Astrocyte of the cerebellum (primary cell): ENCODE measurements around the gene PRDM8.
A peak's percentile ranks its signal among the peaks of the same experiment; 100 is the strongest.

ENCODE experiments used
- DNase-seq: peaks from one replicate; pipeline ENCODE4 v3.0.0-alpha.2; 2011; ENCODE audit warnings: low read depth
- H3K4me3 ChIP-seq: 2 replicates; pipeline ENCODE4 v1.5.1; 2011; ENCODE audit warnings: mild to moderate bottlenecking, low read depth, low read length, moderate library complexity
- in situ Hi-C: cut with HindIII; loops from 2 replicates; pipeline ENCODE4 v1.10.0; 2017; ENCODE audit warnings: low sequenced_read_pairs
- TF ChIP-seq, protein P1 (sequence below): IDR thresholded peaks from 2 replicates; pipeline ENCODE4 v1.5.1; 2012; ENCODE audit warnings: low read length, low read depth, moderate library complexity, mild to moderate bottlenecking; ENCODE audit errors: missing control alignments

The PRDM8 gene

DNA sequence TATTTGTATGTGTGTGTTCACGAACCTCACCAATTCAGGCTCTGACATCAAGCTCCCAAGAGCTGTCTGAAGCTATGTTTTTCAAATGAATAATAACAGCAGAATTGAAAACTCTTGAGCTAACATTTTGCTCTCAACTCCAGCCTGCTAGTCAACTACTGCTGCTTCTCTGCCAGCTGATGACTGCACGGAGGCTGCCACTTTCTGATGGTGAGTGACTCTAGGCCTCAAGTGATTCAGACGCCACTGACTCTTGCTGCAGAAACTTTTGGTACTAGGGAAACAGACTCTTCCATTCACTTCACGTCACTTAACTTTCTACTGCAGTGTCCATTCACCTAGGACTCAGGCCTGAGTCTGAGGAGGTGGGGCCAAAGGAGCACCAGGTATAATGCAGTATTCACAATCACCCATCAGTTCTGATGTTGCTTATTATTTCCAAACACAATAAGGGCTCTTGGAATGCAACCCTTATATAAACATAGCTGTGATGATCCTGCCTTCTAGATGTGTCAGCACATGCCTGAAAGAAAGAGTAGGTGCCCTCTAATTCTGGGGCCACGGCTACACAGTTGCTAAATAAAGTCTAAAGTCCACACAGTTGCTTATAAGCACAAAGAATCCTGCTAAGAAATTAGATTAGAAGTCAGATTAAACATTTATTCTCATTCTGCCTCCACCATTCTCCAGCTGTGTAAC lies 16.0 kb downstream of the PRDM8 start:
- in situ Hi-C loops, result loop anchor here (10.0 kb wide), 1 partner anchor 822 kb away; the partner anchor contains the start of gene BMP3
- DNase-seq, result no peak
- H3K4me3 ChIP-seq, result no peak overlapping the region
- TF ChIP-seq, protein P1, sequence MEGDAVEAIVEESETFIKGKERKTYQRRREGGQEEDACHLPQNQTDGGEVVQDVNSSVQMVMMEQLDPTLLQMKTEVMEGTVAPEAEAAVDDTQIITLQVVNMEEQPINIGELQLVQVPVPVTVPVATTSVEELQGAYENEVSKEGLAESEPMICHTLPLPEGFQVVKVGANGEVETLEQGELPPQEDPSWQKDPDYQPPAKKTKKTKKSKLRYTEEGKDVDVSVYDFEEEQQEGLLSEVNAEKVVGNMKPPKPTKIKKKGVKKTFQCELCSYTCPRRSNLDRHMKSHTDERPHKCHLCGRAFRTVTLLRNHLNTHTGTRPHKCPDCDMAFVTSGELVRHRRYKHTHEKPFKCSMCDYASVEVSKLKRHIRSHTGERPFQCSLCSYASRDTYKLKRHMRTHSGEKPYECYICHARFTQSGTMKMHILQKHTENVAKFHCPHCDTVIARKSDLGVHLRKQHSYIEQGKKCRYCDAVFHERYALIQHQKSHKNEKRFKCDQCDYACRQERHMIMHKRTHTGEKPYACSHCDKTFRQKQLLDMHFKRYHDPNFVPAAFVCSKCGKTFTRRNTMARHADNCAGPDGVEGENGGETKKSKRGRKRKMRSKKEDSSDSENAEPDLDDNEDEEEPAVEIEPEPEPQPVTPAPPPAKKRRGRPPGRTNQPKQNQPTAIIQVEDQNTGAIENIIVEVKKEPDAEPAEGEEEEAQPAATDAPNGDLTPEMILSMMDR, result no peak

DNA sequence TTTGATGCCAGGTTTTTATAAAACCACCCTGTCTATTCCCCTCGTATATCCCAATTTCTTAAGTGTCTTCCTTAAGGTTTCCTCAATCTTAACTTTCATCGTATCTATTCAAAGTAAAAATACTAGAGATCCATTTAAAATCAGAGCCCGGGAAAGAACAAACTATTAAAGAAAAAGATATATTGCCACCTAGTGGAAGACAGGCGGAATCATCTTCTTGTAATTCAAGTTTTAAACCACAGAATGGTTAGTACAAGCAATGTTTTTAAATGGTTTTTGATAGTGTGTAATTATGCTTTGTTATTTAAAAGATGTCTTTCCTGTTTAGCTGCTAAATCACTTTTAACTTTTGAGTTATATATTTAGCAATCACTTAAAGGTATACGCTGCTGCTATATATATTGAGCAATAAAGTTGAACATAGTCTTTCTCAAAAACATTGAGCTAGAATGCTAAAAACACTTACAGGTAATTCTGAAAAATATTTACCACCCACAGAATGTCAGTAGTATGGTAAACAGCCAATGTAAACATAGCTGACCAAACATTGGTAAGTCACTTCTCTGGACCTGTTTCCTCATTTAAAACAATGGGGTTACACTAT lies 18.2 kb downstream of the PRDM8 start:
- TF ChIP-seq, protein P1, result peak; percentile 24
- H3K4me3 ChIP-seq, result no peak overlapping the region
- in situ Hi-C loops, result loop anchor here (10.0 kb wide), 1 partner anchor 819 kb away; the partner anchor contains the start of gene BMP3
- DNase-seq, result no peak

- TF ChIP-seq, protein P1, result no peak
- DNase-seq, result no peak
- in situ Hi-C loops, result loop anchor here (10.0 kb wide), 1 partner anchor 819 kb away; the partner anchor contains the start of gene BMP3
- H3K4me3 ChIP-seq, result no peak overlapping the region
Observed at GRCh38 chr4:80216100-80216761, 18.9 kb downstream of the PRDM8 start.

- TF ChIP-seq, protein P1, result no peak
- no peak overlapping the region for H3K4me3 ChIP-seq
- no peak for DNase-seq
- in situ Hi-C loops, result loop anchor here (10.0 kb wide), 1 partner anchor 815 kb away; the partner anchor contains the start of gene BMP3
Observed at GRCh38 chr4:80219301-80220025, 22.2 kb downstream of the PRDM8 start.

GRCh38 chr4:80220711-80221110 lies 23.4 kb downstream of the PRDM8 start:
- TF ChIP-seq, protein P1, result no peak
- no peak overlapping the region for H3K4me3 ChIP-seq
- no peak for DNase-seq
- in situ Hi-C loops, result no loop called here

DNA sequence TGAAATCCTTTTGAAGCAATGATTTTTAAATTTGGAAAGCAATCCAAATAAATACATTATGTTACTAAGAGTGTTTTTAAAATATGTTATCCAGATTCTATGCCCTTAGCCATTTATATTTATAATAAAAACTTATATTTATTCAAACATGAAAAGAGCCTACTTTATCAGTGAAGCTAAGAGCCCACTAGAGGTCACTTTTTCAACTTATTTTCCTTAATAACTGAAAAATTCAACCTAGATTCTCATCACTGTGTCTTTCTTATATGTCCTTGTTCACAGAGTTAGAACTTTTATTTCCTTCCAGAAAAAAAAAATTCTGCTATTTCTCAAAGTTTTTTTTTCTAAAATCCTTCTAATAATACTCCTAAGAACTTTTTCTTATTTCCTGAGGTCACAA lies 23.9 kb downstream of the PRDM8 start:
- TF ChIP-seq, protein P1, result peak; percentile 14
- in situ Hi-C loops, result no loop called here
- no peak for DNase-seq
- no peak overlapping the region for H3K4me3 ChIP-seq
